Activated T-helper 17 cell treated with anti-CD3 and anti-CD28 coated beads, Interleukin-2, amount 50 U/mL, for 72 hours (primary cell): Measurements from ENCODE around the gene POLR3GL. TPM values are rescaled to one million over a fixed set of nuclear protein-coding genes. Genes with fewer than 3 reads are reported as not detected.
A peak's percentile ranks its signal among the peaks of the same experiment; 100 is the strongest.

ENCODE experiments used
- ATAC-seq: fragments of 150-1000 bp; cut with Tn5 transposase; replicated peaks from 2 replicates; pipeline ENCODE4 v1.10.0; 2021; ENCODE audit warnings: mild to moderate bottlenecking, moderate library complexity
- H3K27ac Mint-ChIP-seq: one replicate; pipeline ENCODE4 v1.8.0; 2022; ENCODE audit warnings: mixed read lengths
- H3K27me3 Mint-ChIP-seq: one replicate; pipeline ENCODE4 v1.8.0; 2022; ENCODE audit warnings: mixed read lengths
- H3K36me3 Mint-ChIP-seq: one replicate; pipeline ENCODE4 v1.8.0; 2022; ENCODE audit warnings: low read depth, mild to moderate bottlenecking, mixed read lengths
- H3K4me1 Mint-ChIP-seq: one replicate; pipeline ENCODE4 v1.8.0; 2022; ENCODE audit warnings: mixed read lengths
- H3K4me3 Mint-ChIP-seq: one replicate; pipeline ENCODE4 v1.8.0; 2022; ENCODE audit warnings: mild to moderate bottlenecking, mixed read lengths
- H3K9me3 Mint-ChIP-seq: one replicate; pipeline ENCODE4 v1.8.0; 2022; ENCODE audit warnings: mixed read lengths
- total RNA-seq, 2 donors: library from RNA; stranded (reverse); gene quantifications; one replicate each; pipeline ENCODE4 v1.2.3, GENCODE V29; 2022

The POLR3GL gene
- total RNA-seq, 2 donors from 2014 or later, result 16.9 to 26.0 TPM

- Mint-ChIP-seq H3K27ac (no peak overlapping the region), H3K36me3 (peaks cover 40% of the 10 kb centered on the region), H3K27me3 (no peaks in the 10 kb centered on the region), H3K9me3 (no peaks in the 10 kb centered on the region), H3K4me3 (peak overlapping the region; percentile 95), H3K4me1 (peaks cover 48% of the 10 kb centered on the region)
- no peak for ATAC-seq
Measured at GRCh38 chr1:145958734-145959133, 5.8 kb upstream of the POLR3GL start.

GRCh38 chr1:145959333-145959732 lies 5.2 kb upstream of the POLR3GL start:
- H3K4me1 Mint-ChIP-seq, result peaks cover 43% of the 10 kb centered on the region
- H3K36me3 Mint-ChIP-seq, result peaks cover 34% of the 10 kb centered on the region
- ATAC-seq, result no peak
- no peaks in the 10 kb centered on the region for H3K27me3 Mint-ChIP-seq
- no peak overlapping the region for H3K27ac Mint-ChIP-seq
- no peaks in the 10 kb centered on the region for H3K9me3 Mint-ChIP-seq
- peak overlapping the region; percentile 95 for H3K4me3 Mint-ChIP-seq

- H3K27me3 Mint-ChIP-seq, result no peaks in the 10 kb centered on the region
- peak overlapping the region; percentile 95 for H3K4me3 Mint-ChIP-seq
- peaks cover 27% of the 10 kb centered on the region for H3K36me3 Mint-ChIP-seq
- H3K9me3 Mint-ChIP-seq, result no peaks in the 10 kb centered on the region
- no peak for ATAC-seq
- H3K27ac Mint-ChIP-seq, result no peak overlapping the region
- H3K4me1 Mint-ChIP-seq, result peaks cover 39% of the 10 kb centered on the region
Measured at GRCh38 chr1:145959957-145960467, 4.5 kb upstream of the POLR3GL start.

GRCh38 chr1:145960468-145961108 lies 3.9 kb upstream of the POLR3GL start:
- ATAC-seq, result no peak

GRCh38 chr1:145961109-145961424 lies 3.4 kb upstream of the POLR3GL start:
- Mint-ChIP-seq H3K4me3 (peak overlapping the region; percentile 95), H3K27ac (peak overlapping the region; percentile 93), H3K36me3 (peaks cover 16% of the 10 kb centered on the region), H3K4me1 (peaks cover 31% of the 10 kb centered on the region), H3K9me3 (no peaks in the 10 kb centered on the region), H3K27me3 (no peaks in the 10 kb centered on the region)
- ATAC-seq, result no peak

More at GRCh38 chr1:145960468-145961108, 3.9 kb upstream of the POLR3GL start:
- peak overlapping the region; percentile 95 for H3K4me3 Mint-ChIP-seq
- H3K36me3 Mint-ChIP-seq, result peaks cover 21% of the 10 kb centered on the region
- peak overlapping the region; percentile 93 for H3K27ac Mint-ChIP-seq
- no peaks in the 10 kb centered on the region for H3K27me3 Mint-ChIP-seq
- peaks cover 35% of the 10 kb centered on the region for H3K4me1 Mint-ChIP-seq
- no peaks in the 10 kb centered on the region for H3K9me3 Mint-ChIP-seq

- peak; percentile 2 for ATAC-seq
- H3K9me3 Mint-ChIP-seq, result no peaks in the 10 kb centered on the region
- H3K36me3 Mint-ChIP-seq, result peaks cover 16% of the 10 kb centered on the region
- no peaks in the 10 kb centered on the region for H3K27me3 Mint-ChIP-seq
- peak overlapping the region; percentile 93 for H3K27ac Mint-ChIP-seq
- H3K4me3 Mint-ChIP-seq, result peak overlapping the region; percentile 95
- peaks cover 30% of the 10 kb centered on the region for H3K4me1 Mint-ChIP-seq
Measured at GRCh38 chr1:145961425-145962156, 2.9 kb upstream of the POLR3GL start.

- ATAC-seq, result peak; percentile 1
- Mint-ChIP-seq H3K4me3 (peak overlapping the region; percentile 95), H3K4me1 (peaks cover 30% of the 10 kb centered on the region), H3K9me3 (no peaks in the 10 kb centered on the region), H3K27ac (peak overlapping the region; percentile 93), H3K27me3 (no peaks in the 10 kb centered on the region), H3K36me3 (peaks cover 12% of the 10 kb centered on the region)
Measured at GRCh38 chr1:145962157-145963102, 2.1 kb upstream of the POLR3GL start.

GRCh38 chr1:145963265-145964019 lies 1.0 kb upstream of the POLR3GL start:
- H3K27me3 Mint-ChIP-seq, result no peaks in the 10 kb centered on the region
- no peak for ATAC-seq
- H3K4me3 Mint-ChIP-seq, result peak overlapping the region; percentile 95
- peaks cover 16% of the 10 kb centered on the region for H3K36me3 Mint-ChIP-seq
- peak overlapping the region; percentile 93 for H3K27ac Mint-ChIP-seq
- no peaks in the 10 kb centered on the region for H3K9me3 Mint-ChIP-seq
- peaks cover 26% of the 10 kb centered on the region for H3K4me1 Mint-ChIP-seq

- H3K36me3 Mint-ChIP-seq, result peaks cover 16% of the 10 kb centered on the region
- peaks cover 13% of the 10 kb centered on the region for H3K4me1 Mint-ChIP-seq
- ATAC-seq, result no peak
- no peaks in the 10 kb centered on the region for H3K27me3 Mint-ChIP-seq
- H3K9me3 Mint-ChIP-seq, result no peaks in the 10 kb centered on the region
- peak overlapping the region; percentile 95 for H3K4me3 Mint-ChIP-seq
- peak overlapping the region; percentile 93 for H3K27ac Mint-ChIP-seq
Measured at GRCh38 chr1:145965119-145965744, 742 bp downstream of the POLR3GL start.

GRCh38 chr1:145967288-145967687 lies 2.8 kb downstream of the POLR3GL start:
- Mint-ChIP-seq H3K4me3 (no peak overlapping the region), H3K4me1 (peaks cover 13% of the 10 kb centered on the region), H3K27me3 (no peaks in the 10 kb centered on the region), H3K36me3 (peaks cover 8% of the 10 kb centered on the region), H3K9me3 (no peaks in the 10 kb centered on the region), H3K27ac (no peak overlapping the region)
- ATAC-seq, result no peak

- Mint-ChIP-seq H3K36me3 (peaks cover 6% of the 10 kb centered on the region), H3K4me3 (no peak overlapping the region), H3K27ac (no peak overlapping the region), H3K27me3 (no peaks in the 10 kb centered on the region), H3K4me1 (no peaks in the 10 kb centered on the region), H3K9me3 (no peaks in the 10 kb centered on the region)
- no peak for ATAC-seq
Measured at GRCh38 chr1:145972580-145972979, 8.1 kb downstream of the POLR3GL start.

GRCh38 chr1:145974721-145975120 lies 10.2 kb downstream of the POLR3GL start:
- Mint-ChIP-seq H3K27me3 (no peaks in the 10 kb centered on the region), H3K27ac (peak overlapping the region; percentile 14), H3K4me1 (no peaks in the 10 kb centered on the region), H3K36me3 (peaks cover 13% of the 10 kb centered on the region), H3K4me3 (no peak overlapping the region), H3K9me3 (no peaks in the 10 kb centered on the region)
- no peak for ATAC-seq

GRCh38 chr1:145975216-145975615 lies 10.7 kb downstream of the POLR3GL start:
- Mint-ChIP-seq H3K36me3 (peaks cover 13% of the 10 kb centered on the region), H3K4me3 (no peak overlapping the region), H3K27ac (peak overlapping the region; percentile 14), H3K9me3 (no peaks in the 10 kb centered on the region), H3K27me3 (no peaks in the 10 kb centered on the region), H3K4me1 (no peaks in the 10 kb centered on the region)
- no peak for ATAC-seq
